PC-3 (cell line): ENCODE data around the gene CERS1. TPM values are rescaled to one million over a fixed set of nuclear protein-coding genes. Genes with fewer than 3 reads are reported as not detected.

Source experiments
- ATAC-seq: fragments of 200-7000 bp; cut with Tn5 transposase; 2 replicates; pipeline ENCODE4 v1.9.1; 2020; ENCODE audit warnings: mild to moderate bottlenecking, moderate library complexity
- BruUV-seq: library from RNA; stranded (reverse); fragments of 400-500 nt; replicated peaks from 2 replicates; lab custom pipeline; 2021; lab: Mats Ljungman, UMichigan
- CTCF ChIA-PET: fragments of 300-600 bp; sonication (Branson Sonifier 250); formaldehyde crosslinking; loops from one replicate; lab custom pipeline; 2022; ENCODE audit warnings: antibody characterized with exemption; lab: Charles Lee
- POLR2A ChIA-PET: fragments of 300-600 bp; sonication (Branson Sonifier 250); formaldehyde crosslinking; loops from one replicate; lab custom pipeline; 2022; ENCODE audit warnings: antibody characterized with exemption; ENCODE audit not compliant: unreplicated experiment; lab: Charles Lee
- DNase-seq: peaks from one replicate; pipeline ENCODE4 v3.0.0-alpha.2; 2015
- H2AFZ ChIP-seq: fragments of 300-600 bp; sonication (generic); 2 replicates; pipeline ENCODE4 v1.6.0; 2016; ENCODE audit warnings: antibody characterized with exemption, low read length
- H3F3A ChIP-seq: fragments of 300-600 bp; sonication (generic); one replicate; pipeline ENCODE4 v1.6.0; 2017; ENCODE audit warnings: antibody characterized with exemption, low read length, control low read depth, mild to moderate bottlenecking; ENCODE audit not compliant: unreplicated experiment
- H3K27ac ChIP-seq: fragments of 300-600 bp; sonication (generic); 2 replicates; pipeline ENCODE4 v1.5.1; 2016; ENCODE audit warnings: mild to moderate bottlenecking, low read length
- H3K27me3 ChIP-seq: fragments of 300-600 bp; sonication (generic); 2 replicates; pipeline ENCODE4 v1.6.1; 2016; ENCODE audit warnings: low read length, mixed read lengths
- H3K36me3 ChIP-seq: fragments of 300-600 bp; sonication (generic); 2 replicates; pipeline ENCODE4 v1.6.1; 2016; ENCODE audit warnings: low read depth, mixed run types, low read length, mixed read lengths
- H3K4me1 ChIP-seq: fragments of 300-600 bp; sonication (generic); 2 replicates; pipeline ENCODE4 v1.5.1; 2016; ENCODE audit warnings: low read length; ENCODE audit not compliant: insufficient read depth
- H3K4me2 ChIP-seq: fragments of 300-600 bp; sonication (generic); 2 replicates; pipeline ENCODE4 v1.6.0; 2016; ENCODE audit warnings: low read length
- H3K4me3 ChIP-seq: fragments of 300-600 bp; sonication (generic); 2 replicates; pipeline ENCODE4 v1.5.1; 2016; ENCODE audit warnings: mild to moderate bottlenecking, low read length, mixed read lengths
- H3K79me2 ChIP-seq: fragments of 300-600 bp; sonication (generic); 2 replicates; pipeline ENCODE4 v1.6.1; 2017; ENCODE audit warnings: low read length, mixed read lengths
- H3K9ac ChIP-seq: fragments of 300-600 bp; sonication (generic); 2 replicates; pipeline ENCODE4 v1.6.0; 2016; ENCODE audit warnings: mild to moderate bottlenecking, low read length
- H3K9me2 ChIP-seq: fragments of 300-600 bp; sonication (generic); replicated peaks from 2 replicates; pipeline ENCODE4 v1.6.1; 2016; ENCODE audit warnings: mixed run types, low read length, mixed read lengths
- H3K9me3 ChIP-seq: fragments of 300-600 bp; sonication (generic); 2 replicates; pipeline ENCODE4 v1.6.1; 2016; ENCODE audit warnings: low read length, mixed read lengths
- H4K20me1 ChIP-seq: fragments of 300-600 bp; sonication (generic); 2 replicates; pipeline ENCODE4 v1.6.1; 2016; ENCODE audit warnings: low read length, mixed read lengths
- CTCF ChIP-seq: fragments of 300-600 bp; sonication (generic); conservative IDR thresholded peaks from 2 replicates; pipeline ENCODE4 v1.5.1; 2017; ENCODE audit warnings: antibody characterized with exemption, low read depth, mild to moderate bottlenecking, low read length
- EZH2 ChIP-seq: fragments of 300-600 bp; sonication (generic); IDR thresholded peaks from one replicate; pipeline ENCODE4 v1.6.1; 2017; ENCODE audit warnings: antibody characterized with exemption, mild to moderate bottlenecking, low read length; ENCODE audit not compliant: unreplicated experiment
- EZH2phosphoT487 ChIP-seq: fragments of 300-600 bp; sonication (generic); IDR thresholded peaks from 2 replicates; pipeline ENCODE4 v1.6.1; 2018; ENCODE audit warnings: mild to moderate bottlenecking, antibody characterized with exemption, low read length, borderline replicate concordance
- intact Hi-C: fragments of 100-400 bp; cut with micrococcal nuclease; formaldehyde crosslinking; loops from 2 replicates; pipeline ENCODE4 v1.9.0; 2023
- total RNA-seq: library from RNA; depleted of rRNA; stranded (reverse); fragments of >200 nt; gene quantifications from 2 replicates; pipeline ENCODE4 v1.2.3, GENCODE V29; 2014

CERS1 gene
- total RNA-seq, 1 experiment from 2014 or later, result 0.95 TPM

- Histone ChIP-seq H3F3A (no peaks in the 10 kb centered on the region), H3K4me1 (no peaks in the 10 kb centered on the region), H3K4me2 (no peak overlapping the region), H3K9me3 (no peaks in the 10 kb centered on the region), H3K27me3 (peaks cover 9% of the 10 kb centered on the region; the same call in 1 of the 2 replicates), H3K79me2 (no peaks in the 10 kb centered on the region), H3K36me3 (no peaks in the 10 kb centered on the region), H3K9me2 (no peaks in the 10 kb centered on the region), H3K27ac (no peak overlapping the region), H4K20me1 (no peaks in the 10 kb centered on the region), H2AFZ (no peak overlapping the region), H3K9ac (no peak overlapping the region), H3K4me3 (no peak overlapping the region)
- BruUV-seq, result no TSS peak
- no peak for ATAC-seq
- TF ChIP-seq EZH2phosphoT487, result no peak
- TF ChIP-seq EZH2, result no peak
- TF ChIP-seq CTCF, result no peak
- no peak for DNase-seq
- intact Hi-C loops, result no loop called here
- POLR2A ChIA-PET, result no interaction called here
- CTCF ChIA-PET, result no interaction called here
Measured at GRCh38 chr19:18889949-18890745, 5.8 kb downstream of the CERS1 start.

GRCh38 chr19:18886972-18887371 is 9.0 kb downstream of the CERS1 start:
- ATAC-seq, result no peak
- TF ChIP-seq EZH2phosphoT487, result no peak

GRCh38 chr19:18883526-18884304 is 12.2 kb downstream of the CERS1 start:
- Histone ChIP-seq H3K9me2 (no peaks in the 10 kb centered on the region), H2AFZ (no peak overlapping the region), H3K9me3 (no peaks in the 10 kb centered on the region), H3K4me3 (no peak overlapping the region), H4K20me1 (no peaks in the 10 kb centered on the region), H3K27ac (no peak overlapping the region), H3K27me3 (no peaks in the 10 kb centered on the region), H3K36me3 (no peaks in the 10 kb centered on the region), H3K4me2 (no peak overlapping the region), H3K4me1 (no peaks in the 10 kb centered on the region), H3K79me2 (no peaks in the 10 kb centered on the region), H3F3A (no peaks in the 10 kb centered on the region), H3K9ac (no peak overlapping the region)
- no peak for TF ChIP-seq CTCF
- TF ChIP-seq EZH2, result no peak
- no peak for TF ChIP-seq EZH2phosphoT487
- intact Hi-C loops, result no loop called here
- DNase-seq (no peak), ATAC-seq (no peak)
- no TSS peak for BruUV-seq
- CTCF ChIA-PET, result no interaction called here
- POLR2A ChIA-PET, result no interaction called here

More at GRCh38 chr19:18886972-18887371, 9.0 kb downstream of the CERS1 start:
- H3F3A ChIP-seq, result no peaks in the 10 kb centered on the region
- H3K36me3 ChIP-seq, result no peaks in the 10 kb centered on the region
- no peaks in the 10 kb centered on the region for H4K20me1 ChIP-seq
- no peaks in the 10 kb centered on the region for H3K9me3 ChIP-seq
- POLR2A ChIA-PET, result no interaction called here
- no TSS peak for BruUV-seq
- H3K4me3 ChIP-seq, result no peak overlapping the region
- no peaks in the 10 kb centered on the region for H3K27me3 ChIP-seq
- no peak overlapping the region for H2AFZ ChIP-seq
- DNase-seq, result no peak
- H3K4me2 ChIP-seq, result no peak overlapping the region
- H3K9me2 ChIP-seq, result no peaks in the 10 kb centered on the region
- CTCF ChIA-PET, result no interaction called here
- H3K27ac ChIP-seq, result no peak overlapping the region
- no peaks in the 10 kb centered on the region for H3K4me1 ChIP-seq
- no peak overlapping the region for H3K9ac ChIP-seq
- H3K79me2 ChIP-seq, result no peaks in the 10 kb centered on the region
- intact Hi-C loops, result no loop called here
